GM18909 (cell line): ENCODE measurements around the gene FLOT2.
"Not testable (repeated sequence)": the region's sequence is repeated elsewhere in the genome, so short reads cannot be mapped to it uniquely, and the experiment has no call there.

Source experiments
- ATAC-seq: cut with Tn5 transposase; IDR thresholded peaks from one replicate; pipeline ENCODE4 v1.9.1; 2021; ENCODE audit warnings: mild to moderate bottlenecking; ENCODE audit not compliant: unreplicated experiment, poor library complexity

The FLOT2 gene

GRCh38 chr17:28878158-28878910 lies 19.2 kb downstream of the FLOT2 start:
- ATAC-seq: no peak

GRCh38 chr17:28877150-28877711 lies 20.3 kb downstream of the FLOT2 start:
- ATAC-seq: not testable (repeated sequence)

- no peak for ATAC-seq
Observed at GRCh38 chr17:28875848-28876550, 21.5 kb downstream of the FLOT2 start.

GRCh38 chr17:28874750-28875149 lies 22.8 kb downstream of the FLOT2 start:
- ATAC-seq: no peak

- ATAC-seq: no peak
Observed at GRCh38 chr17:28873839-28874238, 23.7 kb downstream of the FLOT2 start.

- peak; percentile 85 for ATAC-seq
Observed at GRCh38 chr17:28871056-28871579, 26.4 kb downstream of the FLOT2 start.

- ATAC-seq: no peak
Observed at GRCh38 chr17:28867276-28867675, 30.3 kb downstream of the FLOT2 start.

- ATAC-seq: no peak
Observed at GRCh38 chr17:28865946-28866752, 31.4 kb downstream of the FLOT2 start.

GRCh38 chr17:28864991-28865849 lies 32.3 kb downstream of the FLOT2 start:
- ATAC-seq: no peak

GRCh38 chr17:28863953-28864352 lies 33.6 kb downstream of the FLOT2 start:
- ATAC-seq: no peak

- ATAC-seq: no peak
Observed at GRCh38 chr17:28862561-28862960, 35.0 kb downstream of the FLOT2 start.

- no peak for ATAC-seq
Observed at GRCh38 chr17:28861393-28862203, 35.9 kb downstream of the FLOT2 start.

GRCh38 chr17:28860363-28860808 lies 37.1 kb downstream of the FLOT2 start:
- ATAC-seq: no peak

GRCh38 chr17:28858801-28859355 lies 38.7 kb downstream of the FLOT2 start:
- no peak for ATAC-seq

- ATAC-seq: no peak
Observed at GRCh38 chr17:28857905-28858800, 39.4 kb downstream of the FLOT2 start.

GRCh38 chr17:28856028-28856574 lies 41.4 kb downstream of the FLOT2 start:
- no peak for ATAC-seq

GRCh38 chr17:28855336-28855679 lies 42.2 kb downstream of the FLOT2 start:
- ATAC-seq: no peak
